ENCODE results near the gene RPRD1B.

DNA sequence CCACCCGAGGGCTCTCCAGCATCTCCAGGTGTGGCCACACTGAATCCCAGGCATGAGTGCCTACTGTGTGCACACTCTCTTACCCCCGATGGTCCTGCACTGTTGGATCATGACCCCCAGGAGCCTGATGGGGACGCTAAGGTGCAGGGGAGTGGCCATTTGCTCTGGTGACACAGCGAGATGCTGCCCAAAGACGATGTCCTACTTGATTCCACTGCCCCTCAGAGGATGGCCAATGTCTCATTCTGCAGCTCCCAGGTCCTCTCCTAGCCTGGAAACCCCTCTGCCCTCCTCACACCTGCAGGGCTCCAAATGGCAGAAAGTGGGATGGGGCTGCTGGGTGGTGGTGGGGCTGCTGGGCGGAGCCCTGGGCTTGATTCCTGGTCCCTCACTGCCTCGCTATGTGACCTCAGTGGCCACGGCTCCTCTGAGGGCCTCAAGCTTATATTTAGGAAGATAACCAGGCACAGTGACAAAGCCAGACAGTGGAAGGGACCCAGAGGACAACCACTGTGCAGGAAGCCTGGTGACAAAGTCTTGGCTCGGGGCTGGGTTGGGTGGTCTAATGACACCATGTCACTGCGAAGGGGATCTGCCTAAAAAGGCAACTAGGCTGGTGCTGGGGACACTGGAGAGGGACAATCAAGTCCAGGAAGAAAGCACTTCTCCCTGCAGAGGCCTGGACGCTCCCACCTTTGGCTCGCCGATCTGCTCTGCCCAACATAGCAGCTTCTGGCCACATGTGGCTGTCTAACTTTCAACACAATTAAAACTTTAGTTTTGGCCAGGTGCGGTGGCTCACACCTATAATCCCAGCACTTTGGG lies 103.1 kb downstream of the RPRD1B start:
- no peak for TF ChIP-seq CTCF (conservative IDR thresholded peaks at IDR 0.05; ENCODE audit: low read depth, low read length)
- no peak for TF ChIP-seq EZH2phosphoT487 (IDR thresholded peaks at IDR 0.05; ENCODE audit: borderline replicate concordance, low read length)
